Astrocyte (in vitro differentiated cells and primary cell): ENCODE measurements around the gene PPM1H.

ENCODE experiments used
- CTCF ChIP-seq: IDR thresholded peaks from 2 replicates; pipeline ENCODE4 v1.5.1; 2011; ENCODE audit warnings: low read depth, mild to moderate bottlenecking, inconsistent platforms, low read length, moderate library complexity; ENCODE audit not compliant: insufficient read depth
- EZH2 ChIP-seq: IDR thresholded peaks from 2 replicates; pipeline ENCODE4 v1.6.1; 2012; ENCODE audit warnings: mild to moderate bottlenecking, low read length, inconsistent platforms; ENCODE audit not compliant: insufficient read depth

GRCh38 chr12:62977883-62978282 is 42.9 kb upstream of the PPM1H start:
- TF ChIP-seq CTCF (no peak), EZH2 (no peak)
